GM21367 (cell line): ENCODE data around the gene PCGF2.
"Not testable (repeated sequence)": the region's sequence is repeated elsewhere in the genome, so short reads cannot be mapped to it uniquely, and the experiment has no call there.

ENCODE experiments used
- ATAC-seq: cut with Tn5 transposase; IDR thresholded peaks from one replicate; pipeline ENCODE4 v1.9.1; 2021; ENCODE audit not compliant: unreplicated experiment

The PCGF2 gene

DNA sequence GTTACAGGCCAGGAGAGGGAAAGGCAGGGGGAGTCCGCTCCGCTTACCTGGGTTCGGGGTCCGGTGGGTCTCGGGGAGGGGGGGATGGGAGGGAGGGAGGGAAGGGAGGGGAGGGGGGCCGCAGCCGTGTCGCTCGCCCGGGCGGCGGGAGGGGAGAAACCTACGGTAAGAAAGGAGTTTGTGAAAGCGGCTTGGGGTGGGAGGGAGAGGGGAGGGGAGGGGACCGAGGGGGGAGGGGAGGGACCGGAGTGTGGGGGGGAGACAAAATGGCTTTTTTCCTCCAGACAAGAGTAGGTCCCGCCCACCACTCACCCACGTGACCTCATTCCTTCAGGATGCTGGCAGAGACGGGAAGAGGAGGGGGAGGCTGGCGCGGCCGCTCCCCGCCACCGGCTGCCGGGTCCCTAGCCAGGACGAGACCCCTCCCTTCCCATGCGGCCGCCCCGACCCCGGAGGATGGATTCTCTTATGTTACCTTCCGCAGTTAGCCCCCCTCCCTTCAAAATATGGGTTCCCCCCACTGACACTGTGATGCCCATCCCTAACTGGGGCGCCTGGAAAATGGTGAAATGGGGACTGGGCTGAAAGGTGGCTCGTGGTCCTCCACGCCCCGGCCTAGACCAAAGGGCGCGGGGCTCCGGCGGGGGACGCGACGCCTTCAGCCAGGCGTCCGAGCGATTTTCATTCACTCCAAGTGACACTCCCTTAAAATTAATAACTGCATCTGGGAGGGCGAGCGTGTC, at the start of gene PCGF2:
TSS of gene PCGF2 (minus strand) at position 188 of the 743 bp plus-strand sequence. CDS start 7,934 bp downstream, outside the sequence.
- no peak for ATAC-seq

DNA sequence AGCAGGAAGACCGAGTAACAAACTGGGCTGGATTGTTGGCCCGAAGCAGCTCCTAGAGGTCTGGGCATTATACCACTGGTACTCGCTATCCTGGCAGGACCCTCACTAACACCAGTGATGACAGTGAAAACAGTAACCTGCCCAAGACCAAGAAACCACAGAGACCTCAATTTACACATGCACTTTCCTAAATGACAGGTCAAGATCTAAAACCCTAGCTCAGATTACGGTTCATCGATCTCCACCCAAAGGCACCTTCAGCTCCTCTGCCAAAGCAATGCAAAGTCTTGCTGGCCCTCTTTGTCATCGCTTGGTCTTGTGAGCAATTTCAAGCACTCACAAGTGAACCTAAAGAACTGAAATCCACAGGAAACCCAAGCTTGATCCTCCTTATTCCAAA, 49.7 kb upstream of the PCGF2 start:
- no peak for ATAC-seq

DNA sequence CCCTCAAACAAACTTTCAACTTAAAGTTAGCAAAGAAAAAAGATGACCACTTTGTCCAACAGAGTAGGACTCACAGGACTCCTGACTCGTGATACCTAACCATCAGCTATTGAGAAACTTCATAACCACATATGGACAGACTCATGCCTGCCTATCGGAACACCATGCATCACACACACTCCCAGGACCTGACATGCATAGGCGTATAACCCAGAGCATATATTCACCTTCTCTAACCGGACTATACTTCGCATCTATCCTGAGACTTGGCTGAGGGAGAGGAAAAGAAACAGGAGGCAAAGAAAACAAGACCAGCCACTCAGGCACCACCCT, 49.0 kb upstream of the PCGF2 start:
- ATAC-seq, result no peak

DNA sequence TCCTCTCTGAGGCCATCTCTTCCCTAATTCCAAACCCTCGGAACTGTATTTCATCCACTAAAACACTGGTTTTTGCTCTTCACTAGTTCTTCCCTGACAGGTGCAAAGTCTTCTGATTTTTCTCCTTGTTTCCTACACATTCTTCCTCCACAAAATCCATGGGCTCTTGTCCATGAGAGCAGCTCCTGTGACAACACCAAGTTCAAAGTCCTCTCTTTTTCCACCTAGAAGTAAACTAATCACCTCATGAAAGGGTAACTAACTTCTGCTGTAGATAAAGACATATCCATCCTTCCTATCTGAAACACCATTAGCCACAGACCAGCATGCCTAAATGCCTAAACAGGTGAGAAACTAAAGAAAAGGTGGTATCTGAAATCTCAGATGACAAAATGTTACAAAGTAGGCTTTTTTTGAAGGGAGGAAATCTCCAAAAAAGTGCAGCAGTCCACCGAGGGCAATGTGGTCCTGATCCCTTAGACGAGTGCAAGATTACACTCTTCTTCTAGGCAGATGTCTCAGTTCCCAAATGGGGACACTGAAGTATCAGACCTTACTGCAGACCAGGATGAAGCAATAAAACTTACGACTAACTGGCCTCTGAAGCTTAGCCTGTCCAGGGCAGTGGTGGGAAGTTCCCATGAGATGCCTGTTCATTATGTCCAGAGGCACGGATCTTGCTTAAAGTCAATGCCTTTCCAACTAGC, 48.5 kb upstream of the PCGF2 start:
- no peak for ATAC-seq

DNA sequence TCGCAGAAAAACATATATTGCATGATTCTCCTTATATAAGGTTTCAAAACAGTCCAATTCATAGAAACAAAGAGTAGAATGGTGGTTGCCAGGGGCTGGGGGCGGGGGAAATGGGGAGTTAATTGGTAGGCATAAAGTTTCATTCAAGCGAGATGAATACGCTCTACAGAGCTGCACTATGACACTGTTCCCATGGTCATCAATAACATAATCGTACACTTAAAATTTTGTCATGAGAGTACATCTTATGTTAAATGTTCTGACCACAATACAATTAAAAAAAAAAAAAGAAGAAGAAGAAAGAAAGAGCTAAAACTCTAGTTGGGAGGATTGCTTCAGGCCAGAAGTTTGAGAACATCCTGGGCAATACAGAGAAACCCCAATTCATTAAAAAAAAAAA, 46.1 kb upstream of the PCGF2 start:
- ATAC-seq, result no peak

DNA sequence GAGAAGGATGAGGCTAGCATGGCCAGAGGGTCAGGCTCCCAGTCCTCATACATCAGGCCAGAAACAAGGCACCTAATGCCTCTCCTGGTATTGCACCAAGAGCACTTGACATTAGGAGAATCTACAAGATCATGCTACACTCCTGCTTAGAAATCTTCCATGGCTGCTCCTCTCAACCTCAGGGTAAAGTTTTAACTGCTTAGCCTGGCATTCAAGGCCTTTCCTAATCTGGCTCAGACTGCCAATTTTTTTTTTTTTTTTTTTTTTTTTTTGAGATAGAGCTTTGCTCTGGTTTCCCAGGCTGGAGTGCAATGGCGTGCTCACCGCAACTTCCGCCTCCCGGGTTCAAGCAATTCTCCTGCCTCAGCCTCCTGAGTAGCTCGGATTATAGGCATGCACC, 43.0 kb upstream of the PCGF2 start:
- no peak for ATAC-seq

DNA sequence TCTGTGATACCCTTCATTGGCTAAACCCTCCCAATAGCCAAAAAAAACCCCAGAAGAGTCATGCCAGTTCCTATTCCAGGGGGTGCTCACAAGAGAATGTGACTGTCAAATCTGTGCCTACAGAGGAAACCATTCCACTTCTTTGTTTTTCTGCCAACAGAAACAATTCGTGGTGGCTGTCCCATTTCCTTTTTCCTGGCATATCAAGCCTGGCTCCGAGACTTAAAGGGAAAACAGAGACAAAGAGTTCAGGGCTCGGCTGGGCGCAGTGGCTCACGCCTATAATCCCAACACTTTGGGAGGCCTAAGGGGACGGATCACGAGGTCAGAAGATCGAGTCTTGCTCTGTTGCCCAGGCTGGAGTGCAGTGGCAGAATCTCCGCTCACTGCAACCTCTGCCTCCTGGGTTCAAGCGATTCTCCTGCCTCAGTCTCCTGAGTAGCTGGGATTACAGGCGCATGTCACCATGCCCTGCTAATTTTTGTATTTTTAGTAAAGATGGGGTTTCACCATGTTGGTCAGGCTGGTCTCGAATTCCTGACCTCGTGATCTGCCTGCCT, 42.1 kb upstream of the PCGF2 start:
- ATAC-seq, result not testable (repeated sequence)

DNA sequence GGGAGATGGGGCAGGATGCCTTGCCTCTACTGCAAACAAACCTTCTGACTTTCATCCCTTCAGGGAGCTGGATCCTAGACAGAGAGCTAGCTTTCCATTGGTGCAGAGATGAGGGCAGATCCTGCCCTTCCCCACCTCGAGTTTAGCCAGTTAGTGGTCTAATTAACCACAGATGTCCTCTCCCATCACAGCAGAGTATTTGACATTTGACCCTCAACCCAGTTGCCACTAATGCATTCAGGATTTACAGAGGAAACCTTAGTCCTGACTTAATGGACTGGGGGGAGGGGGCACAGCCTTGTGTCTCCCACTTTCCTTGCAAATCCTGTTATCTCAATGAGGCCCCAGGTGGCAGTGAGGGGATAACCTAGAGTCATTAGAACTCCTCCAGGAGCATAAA, 41.0 kb upstream of the PCGF2 start:
- ATAC-seq, result no peak

DNA sequence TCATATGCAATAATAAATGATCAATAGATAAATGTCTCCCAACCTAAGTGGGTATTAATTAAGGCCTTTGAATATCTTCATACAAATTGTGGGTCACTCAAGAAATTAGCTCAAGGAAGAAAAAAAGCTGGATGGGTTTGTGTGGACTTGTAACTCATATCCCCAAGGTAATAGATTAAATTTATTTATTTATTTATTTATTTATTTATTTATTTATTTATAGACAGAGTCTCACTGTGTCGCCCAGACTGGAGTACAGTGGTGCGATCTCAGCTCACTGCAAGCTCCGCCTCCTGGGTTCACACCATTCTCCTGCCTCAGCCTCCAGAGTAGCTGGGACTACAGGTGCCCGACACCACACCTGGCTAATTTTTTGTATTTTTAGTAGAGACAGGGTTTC, 39.9 kb upstream of the PCGF2 start:
- not testable (repeated sequence) for ATAC-seq

DNA sequence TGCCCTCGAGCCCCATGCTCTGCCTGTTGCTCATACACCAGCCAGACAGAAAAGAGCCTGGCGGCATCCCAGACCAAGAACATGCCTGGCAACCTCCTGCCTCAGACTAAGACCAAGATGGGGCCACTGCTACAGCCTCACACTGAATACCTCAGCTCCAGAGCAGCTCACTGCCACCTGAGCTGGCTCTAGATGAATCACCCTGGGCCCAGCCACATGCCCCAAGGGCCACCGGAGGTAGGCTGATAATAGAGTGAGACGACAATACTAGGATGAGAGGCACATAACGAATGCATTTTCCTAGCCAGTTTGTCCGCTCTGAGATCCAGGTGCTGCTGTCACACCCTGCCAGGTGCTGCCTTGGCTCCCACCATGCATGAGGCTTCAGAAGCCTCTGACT, 38.2 kb upstream of the PCGF2 start:
- no peak for ATAC-seq

DNA sequence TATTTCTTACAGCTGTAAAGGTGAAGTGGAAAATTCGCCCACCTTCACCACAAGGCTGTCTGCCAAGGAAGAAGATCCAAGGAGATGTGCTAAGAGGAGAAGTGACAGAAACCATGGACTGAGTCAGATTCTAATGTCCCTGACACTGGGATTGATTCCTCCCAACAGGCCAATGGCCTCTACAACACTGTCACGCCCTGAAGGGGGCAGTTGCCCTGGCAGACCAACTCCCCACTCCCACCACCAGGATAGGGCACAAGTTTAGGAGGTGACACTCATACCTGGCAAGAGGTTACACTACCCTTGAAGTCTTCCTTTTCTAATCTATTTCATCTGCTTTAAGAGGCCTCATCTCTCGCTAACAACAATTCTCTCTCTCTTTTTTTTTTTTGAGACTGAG, 35.1 kb upstream of the PCGF2 start:
- no peak for ATAC-seq

DNA sequence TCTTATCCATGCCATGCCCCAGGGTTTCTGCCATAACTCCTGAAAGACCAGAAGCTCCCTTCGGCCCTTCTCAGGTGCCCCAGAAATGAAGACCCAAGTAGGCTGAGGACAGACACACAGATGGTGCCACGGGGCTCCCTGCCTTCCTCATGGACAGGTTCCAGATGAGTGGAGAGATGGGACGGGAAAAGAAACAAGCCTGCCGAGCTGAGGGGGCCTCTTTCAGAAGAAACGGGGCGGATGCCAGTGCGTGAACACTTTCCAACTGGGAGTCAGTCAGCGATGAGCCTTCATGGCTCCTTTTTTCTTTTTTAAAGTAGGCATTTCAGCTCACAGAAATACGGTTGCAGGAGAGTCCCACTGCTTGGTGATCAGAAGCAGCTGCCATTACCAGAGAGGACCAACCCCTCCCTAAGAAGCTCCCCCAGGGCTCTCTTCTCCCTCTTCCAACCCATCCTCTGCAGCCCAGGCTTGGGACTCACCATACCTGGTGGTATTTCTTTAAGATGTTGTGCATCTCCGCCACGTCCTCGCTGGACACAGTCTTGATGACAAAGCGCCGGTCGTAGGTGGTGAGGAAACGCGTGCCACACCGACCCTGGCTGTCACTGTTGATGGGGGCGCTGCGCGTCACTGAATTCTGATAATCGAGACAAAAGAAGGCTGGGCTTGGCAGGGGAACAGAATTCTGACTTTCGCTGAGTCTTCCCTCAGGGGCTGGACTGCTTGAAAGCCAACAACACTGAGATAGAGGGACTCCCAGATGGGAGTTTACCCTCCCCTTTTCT, 32.0 kb upstream of the PCGF2 start:
- ATAC-seq, result no peak

DNA sequence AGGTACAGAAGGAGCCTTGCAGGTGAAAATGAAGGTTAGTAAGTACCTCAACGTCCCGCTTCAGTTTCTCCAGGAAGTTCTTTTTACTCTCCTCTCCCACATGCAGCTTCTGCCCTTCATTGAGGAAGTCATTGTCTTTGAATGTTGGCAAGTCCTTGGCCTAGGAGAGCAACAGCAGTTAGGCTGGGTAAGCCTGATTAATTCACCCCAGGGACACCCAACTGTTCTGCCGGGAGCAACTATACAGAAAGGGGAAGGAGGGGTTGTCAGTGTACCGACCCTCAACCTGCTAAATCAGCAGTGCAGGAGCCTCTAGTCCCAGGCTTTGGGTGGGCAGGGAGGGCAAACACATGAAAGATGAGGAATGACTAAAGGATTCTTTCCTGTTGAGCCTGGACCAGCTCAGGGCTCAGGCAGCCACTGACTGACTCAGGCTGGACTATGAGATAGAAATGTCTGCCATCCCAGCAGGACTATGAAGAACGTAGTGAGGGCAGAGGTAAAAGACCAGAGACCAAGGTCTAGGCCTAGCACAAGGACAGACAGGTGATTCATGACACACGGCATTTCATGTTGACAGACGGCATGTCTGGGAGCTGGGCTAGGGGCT, 29.6 kb upstream of the PCGF2 start:
- no peak for ATAC-seq

DNA sequence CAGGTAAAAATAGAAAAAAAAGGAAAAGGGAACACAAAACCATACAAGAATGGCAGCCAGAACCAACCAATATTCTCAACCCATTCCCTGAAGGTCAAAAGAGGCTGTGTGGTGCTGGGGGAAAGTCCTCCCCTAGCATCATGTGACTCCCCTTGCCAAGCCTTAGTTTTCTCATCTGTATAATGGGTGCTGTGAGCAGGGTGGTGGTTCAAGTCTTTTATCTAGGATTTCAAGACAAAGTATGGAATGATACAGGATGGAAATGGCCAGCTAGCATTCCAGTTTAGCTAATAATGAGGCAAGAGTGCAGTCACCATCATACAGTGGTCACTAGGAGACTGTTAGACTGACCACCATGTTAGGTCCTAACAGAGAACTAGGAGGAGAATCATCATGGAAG, 25.1 kb upstream of the PCGF2 start:
- no peak for ATAC-seq

DNA sequence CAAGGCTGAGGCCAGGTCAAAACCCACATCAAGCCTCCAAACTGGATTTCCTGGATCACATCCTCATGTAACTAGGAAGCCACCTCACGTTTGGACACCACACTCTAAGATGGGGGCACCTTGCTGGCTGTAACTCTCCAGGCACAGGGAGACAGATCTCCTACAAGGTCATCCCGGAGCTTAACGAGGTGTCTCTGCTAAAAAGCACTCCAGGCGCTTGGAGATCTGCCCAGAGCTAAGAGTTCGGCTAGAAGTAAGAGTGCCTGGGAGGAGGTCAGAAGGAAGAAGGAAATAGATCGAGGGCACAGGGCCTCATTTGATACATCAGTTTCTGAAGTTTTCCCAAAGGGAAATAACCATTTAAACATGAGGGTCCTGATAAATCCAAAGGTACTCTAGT, 20.3 kb upstream of the PCGF2 start:
- no peak for ATAC-seq

DNA sequence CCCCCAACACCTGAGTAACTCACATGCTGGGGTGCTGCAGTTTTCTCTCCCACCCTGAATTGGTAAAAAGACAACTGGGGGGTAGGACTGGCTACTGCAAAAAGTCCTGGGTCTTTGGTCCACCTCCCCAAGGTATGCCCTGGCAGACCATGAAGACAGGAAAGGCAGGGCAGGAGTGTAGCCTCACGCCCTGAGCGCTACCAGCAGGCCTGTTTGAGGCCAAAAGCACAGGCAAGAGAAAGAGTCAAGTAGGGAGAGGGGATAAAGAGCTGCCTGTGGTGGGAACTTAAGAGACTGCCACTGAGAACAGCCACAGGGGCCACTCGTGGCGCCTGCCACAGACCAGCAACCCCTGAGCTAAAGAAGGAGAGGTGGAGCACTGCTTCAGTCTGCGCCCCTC, 18.2 kb upstream of the PCGF2 start:
- no peak for ATAC-seq

DNA sequence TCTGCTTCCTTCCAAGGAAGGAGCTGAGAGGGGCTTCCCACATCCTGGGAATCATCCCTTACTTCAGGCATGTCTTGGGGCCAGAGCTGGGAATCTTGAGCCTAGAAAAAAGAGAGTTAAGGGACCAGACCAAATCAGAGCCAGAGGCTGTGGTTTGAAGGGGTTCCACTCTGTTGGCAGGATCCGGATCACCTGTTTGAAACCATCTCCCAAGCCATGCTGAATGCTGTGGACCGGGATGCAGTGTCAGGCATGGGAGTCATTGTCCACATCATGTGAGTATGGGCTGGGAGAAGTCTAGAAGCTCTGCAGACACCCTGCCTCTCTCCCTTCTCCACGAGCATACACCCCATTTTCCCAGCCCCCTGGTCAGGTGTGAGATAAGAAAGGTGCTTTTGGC, 14.1 kb upstream of the PCGF2 start:
- no peak for ATAC-seq

DNA sequence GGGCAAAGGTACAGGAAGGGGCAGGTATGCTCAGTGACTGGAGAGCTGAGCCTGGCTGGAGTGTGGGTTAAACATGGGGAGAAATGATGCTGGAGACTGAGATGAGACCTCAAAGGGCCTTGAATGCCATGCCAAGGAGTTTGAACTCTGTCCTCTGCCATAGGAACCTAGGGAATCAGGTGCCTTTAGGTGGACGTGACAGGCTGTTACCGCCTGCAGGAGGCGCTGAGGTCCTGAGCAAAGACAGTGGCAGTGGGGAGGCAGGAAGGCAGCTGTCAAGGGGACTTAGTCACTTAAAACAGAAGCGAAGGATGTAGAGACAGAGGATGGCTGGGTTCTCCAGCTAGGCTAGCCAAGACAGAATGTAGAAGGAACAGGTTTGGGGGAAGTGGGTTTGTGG, 13.5 kb upstream of the PCGF2 start:
- no peak for ATAC-seq

DNA sequence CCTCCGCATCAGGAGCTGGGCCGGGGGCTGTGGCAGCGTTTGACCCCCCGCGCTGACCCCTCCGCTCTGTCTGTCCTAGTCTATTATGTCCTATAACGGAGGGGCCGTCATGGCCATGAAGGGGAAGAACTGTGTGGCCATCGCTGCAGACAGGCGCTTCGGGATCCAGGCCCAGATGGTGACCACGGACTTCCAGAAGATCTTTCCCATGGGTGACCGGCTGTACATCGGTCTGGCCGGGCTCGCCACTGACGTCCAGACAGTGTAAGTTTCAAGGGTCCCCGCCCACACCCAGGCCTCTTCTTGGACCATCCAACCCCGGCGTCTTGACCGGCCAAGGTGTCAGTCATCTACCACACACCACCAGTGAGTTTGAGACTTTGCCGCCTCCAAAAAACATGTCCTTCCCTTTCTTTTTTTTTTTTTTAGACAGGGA, 5.0 kb upstream of the PCGF2 start:
- no peak for ATAC-seq

DNA sequence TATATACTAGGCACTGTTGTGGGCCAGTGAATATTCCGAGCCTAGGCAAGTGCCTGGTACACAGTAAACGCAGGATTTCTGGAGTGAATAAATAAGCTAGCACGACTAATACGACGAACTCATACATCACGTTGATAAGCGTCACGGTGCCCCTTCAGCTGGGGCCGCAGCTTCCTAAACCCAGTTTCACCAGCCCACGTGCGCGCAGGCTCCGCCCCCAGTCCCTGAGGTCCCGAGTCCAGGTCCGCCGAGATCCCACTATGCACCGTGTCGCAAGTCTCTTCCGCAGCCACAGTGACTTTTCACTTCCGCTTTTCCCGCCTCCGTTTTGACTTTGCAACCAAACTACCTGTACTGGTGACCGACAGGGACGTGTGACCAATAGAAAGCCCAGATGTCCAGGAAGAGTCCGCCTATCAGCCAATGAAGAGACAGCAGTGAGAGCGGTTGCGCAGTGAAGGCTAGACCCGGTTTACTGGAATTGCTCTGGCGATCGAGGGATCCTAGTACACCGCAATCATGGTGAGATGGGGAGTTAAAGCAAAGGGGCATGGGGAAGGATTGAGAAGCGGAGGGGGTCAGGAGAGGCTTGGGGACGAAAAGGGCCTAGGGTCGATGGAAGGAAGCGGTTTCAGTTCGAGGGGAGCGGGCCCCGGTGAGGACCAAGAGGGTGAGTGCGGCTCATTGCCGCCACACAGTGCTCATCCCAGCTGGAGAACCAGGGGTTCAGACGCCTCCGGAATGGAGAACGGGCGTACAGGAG, 4.4 kb upstream of the PCGF2 start, which contains the start of gene PSMB3:
TSS of gene PSMB3 (plus strand) at position 434 of the 763 bp plus-strand sequence. CDS start at position 520, 86 bp downstream.
- ATAC-seq, result peak; percentile 63
